Peyer's patch (tissue), 4 donors: ENCODE results near the gene CTXND1. TPM values are rescaled to one million over a fixed set of nuclear protein-coding genes. Genes with fewer than 3 reads are reported as not detected.
A peak's percentile ranks its signal among the peaks of the same experiment; 100 is the strongest.

ENCODE experiments used
- DNase-seq, 3 donors: peaks; one replicate each; pipeline ENCODE4 v3.0.0-alpha.2; 2017 to 2019
- H3K27ac ChIP-seq, 4 donors: fragments of 200-600 bp; sonication (generic); one replicate each; pipeline ENCODE4 v1.5.1; 2016 to 2019
- H3K27me3 ChIP-seq, 2 donors: fragments of 200-600 bp; sonication (generic); one replicate each; pipeline ENCODE4 v1.5.1; 2019
- H3K36me3 ChIP-seq, 3 donors: fragments of 200-600 bp; sonication (generic); one replicate each; pipeline ENCODE4 v1.5.1; 2016 to 2019
- H3K4me1 ChIP-seq, 4 donors: fragments of 200-600 bp; sonication (generic); one replicate each; pipeline ENCODE4 v1.5.1; 2016 to 2019
- H3K4me3 ChIP-seq, 4 donors: fragments of 200-600 bp; sonication (generic); 1 replicate in 3 of 4; 2 replicates in 1 of 4; pipeline ENCODE4 v1.5.1; 2016 to 2019; ENCODE audit warnings: mild to moderate bottlenecking in 1 of 4
- H3K9me3 ChIP-seq, 4 donors: fragments of 200-600 bp; sonication (generic); one replicate each; pipeline ENCODE4 v1.5.1; 2016 to 2019; ENCODE audit warnings: mild to moderate bottlenecking in 1 of 4
- CTCF ChIP-seq, 6 experiments: fragments of 450-650 bp in 4 of 6; fragments of 200-600 bp in 2 of 6; sonication (generic) in 1 of 6; IDR thresholded peaks; one replicate each; pipeline ENCODE4 v1.5.1; 2017 to 2019; ENCODE audit warnings: antibody characterized with exemption in 6 of 6, mild to moderate bottlenecking in 3 of 6, moderate library complexity in 1 of 6
- POLR2A ChIP-seq, 2 donors: fragments of 450-650 bp; IDR thresholded peaks; one replicate each; pipeline ENCODE4 v1.5.1; 2017; ENCODE audit warnings: antibody characterized with exemption in 2 of 2, mild to moderate bottlenecking in 2 of 2, moderate library complexity in 2 of 2
- total RNA-seq, 4 donors: library from RNA; depleted of rRNA; stranded (reverse); fragments of >200 nt; gene quantifications; one replicate each; pipeline ENCODE4 v1.1.0, GENCODE V29; 2016

CTXND1 gene
- total RNA-seq, 4 donors from 2014 or later, result 0.53 to 5.0 (median 0.54) TPM; not detected in 1

- TF ChIP-seq POLR2A (IDR thresholded peaks at IDR 0.05) (no peak), CTCF (IDR thresholded peaks at IDR 0.05) (no peak)
- H3K4me3 ChIP-seq, result no peak overlapping the region
- no peaks in the 10 kb centered on the region for H3K27me3 ChIP-seq
- no peaks in the 10 kb centered on the region for H3K4me1 ChIP-seq
- H3K27ac ChIP-seq, result no peak overlapping the region
- no peak for DNase-seq
- H3K9me3 ChIP-seq, result no peaks in the 10 kb centered on the region
- H3K36me3 ChIP-seq, result no peaks in the 10 kb centered on the region
Measured at GRCh38 chr15:80259942-80260510, 8.0 kb upstream of the CTXND1 start.

GRCh38 chr15:80251428-80252120 is 439 bp downstream of the CTXND1 start:
- H3K4me3 ChIP-seq, result peak overlapping the region in 3 of 4 donors; percentile 30 to 55 (median 50)
- no peaks in the 10 kb centered on the region for H3K9me3 ChIP-seq
- peaks cover 0 to 11% (median 2%) of the 10 kb centered on the region in 4 donors for H3K4me1 ChIP-seq
- no peak for DNase-seq
- H3K36me3 ChIP-seq, result no peaks in the 10 kb centered on the region
- peak overlapping the region in 2 of 4 donors; percentile 40 to 48 for H3K27ac ChIP-seq
- no peak for TF ChIP-seq POLR2A (IDR thresholded peaks at IDR 0.05)
- no peak for TF ChIP-seq CTCF (IDR thresholded peaks at IDR 0.05)
- H3K27me3 ChIP-seq, result peaks cover 0 to 16% of the 10 kb centered on the region in 2 donors

- H3K4me3 ChIP-seq, result peak overlapping the region in 1 of 4 donors; percentile 55
- H3K27ac ChIP-seq, result peak overlapping the region in 1 of 4 donors; percentile 48
- H3K9me3 ChIP-seq, result no peaks in the 10 kb centered on the region
- peaks cover 0 to 16% of the 10 kb centered on the region in 2 donors for H3K27me3 ChIP-seq
- DNase-seq, result no peak
- TF ChIP-seq POLR2A (IDR thresholded peaks at IDR 0.05) (no peak), CTCF (IDR thresholded peaks at IDR 0.05) (no peak)
- H3K36me3 ChIP-seq, result no peaks in the 10 kb centered on the region
- H3K4me1 ChIP-seq, result peaks cover 0 to 11% (median 2%) of the 10 kb centered on the region in 4 donors
Measured at GRCh38 chr15:80250614-80251427, 1.2 kb downstream of the CTXND1 start.

- Histone ChIP-seq H3K36me3 (no peaks in the 10 kb centered on the region), H3K4me3 (no peak overlapping the region), H3K9me3 (no peaks in the 10 kb centered on the region), H3K27me3 (peaks cover 0 to 16% of the 10 kb centered on the region in 2 donors), H3K27ac (no peak overlapping the region), H3K4me1 (peaks cover 0 to 11% (median 2%) of the 10 kb centered on the region in 4 donors)
- TF ChIP-seq CTCF (IDR thresholded peaks at IDR 0.05) (no peak), POLR2A (IDR thresholded peaks at IDR 0.05) (no peak)
- DNase-seq, result no peak
Measured at GRCh38 chr15:80249973-80250372, 2.0 kb downstream of the CTXND1 start.

GRCh38 chr15:80247320-80247719 is 4.7 kb downstream of the CTXND1 start:
- Histone ChIP-seq H3K9me3 (no peaks in the 10 kb centered on the region), H3K4me1 (peaks cover 0 to 11% (median 2%) of the 10 kb centered on the region in 4 donors), H3K27ac (no peak overlapping the region), H3K36me3 (no peaks in the 10 kb centered on the region), H3K4me3 (no peak overlapping the region), H3K27me3 (peaks cover 0 to 14% of the 10 kb centered on the region in 2 donors)
- TF ChIP-seq POLR2A (IDR thresholded peaks at IDR 0.05), result no peak
- no peak for DNase-seq
